ENCODE measurements around the gene SCN7A.

DNA sequence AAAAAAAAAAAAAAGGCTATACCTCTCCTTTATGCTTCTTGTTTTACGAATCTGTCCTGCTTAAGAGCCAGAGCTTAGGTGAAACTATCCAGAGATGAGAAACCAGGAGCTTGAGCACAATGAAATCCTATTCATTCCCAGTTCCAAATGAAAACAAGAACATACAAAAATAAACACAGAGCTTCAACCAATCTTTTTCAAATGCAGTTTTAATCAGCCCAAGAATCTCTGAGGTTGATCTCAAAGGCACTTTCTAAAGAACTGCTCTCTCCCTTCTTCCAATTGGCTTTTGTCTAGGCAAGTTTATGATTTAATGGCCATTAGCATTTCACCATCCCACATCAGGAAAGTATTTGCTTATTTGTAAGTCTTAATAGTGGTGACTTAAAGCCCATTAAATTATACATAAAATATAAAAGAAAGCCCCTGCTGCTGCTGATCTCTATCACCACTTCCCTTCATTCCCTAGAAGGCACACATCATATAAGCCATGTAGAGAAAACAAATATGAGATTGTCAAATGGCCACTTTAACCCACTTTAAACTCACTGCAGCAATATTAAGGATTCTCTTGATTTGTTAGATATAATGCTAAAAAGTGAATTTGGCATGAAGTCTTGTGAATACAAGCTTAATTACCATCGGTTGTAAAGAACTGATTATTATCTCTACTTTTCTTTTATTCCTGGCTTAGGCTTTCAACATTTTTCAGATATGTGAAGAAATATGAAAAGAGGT lies 89.0 kb downstream of the SCN7A start:
- TF ChIP-seq POLR2A (IDR thresholded peaks at IDR 0.05; ENCODE audit: low read length) (no peak), GATA1 (IDR thresholded peaks at IDR 0.05; ENCODE audit: low read depth, low read length) (no peak)
